ENCODE measurements around the gene BACH2.

Gene BACH2

DNA sequence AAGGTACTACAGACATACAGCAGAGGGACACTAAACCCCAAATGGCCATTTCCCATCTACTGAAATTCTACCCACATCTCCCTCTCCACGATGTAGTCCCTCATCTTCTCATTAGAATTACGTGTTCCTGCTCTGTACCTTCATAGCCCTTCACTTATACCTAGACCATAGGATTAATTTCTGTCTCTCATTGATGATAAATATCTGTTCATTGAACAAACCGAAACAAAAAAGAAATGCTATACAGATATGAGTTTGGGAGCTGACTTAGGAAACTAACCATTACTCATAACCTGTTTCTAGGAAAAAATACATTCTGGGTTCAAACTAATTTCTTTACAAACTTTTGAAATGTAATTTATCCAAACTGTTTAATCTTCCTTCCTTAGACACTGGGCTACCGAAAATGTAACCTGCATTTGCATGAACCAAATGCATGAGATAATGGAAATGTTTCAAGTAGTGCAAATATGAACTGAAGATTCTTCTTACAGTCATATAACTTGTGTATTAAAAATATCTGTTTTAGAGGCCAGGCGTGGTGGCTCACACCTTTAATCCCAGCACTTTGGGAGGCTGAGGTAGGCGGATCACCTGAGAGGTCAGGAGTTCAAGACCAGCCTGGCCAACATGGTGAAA is 317.0 kb downstream of the BACH2 start:
- H3K27me3 ChIP-seq (ENCODE audit: insufficient read depth, poor library complexity, severe bottlenecking), result no peaks in the 10 kb centered on the region
- no peak for ATAC-seq (ENCODE audit: low read depth)

GRCh38 chr6:89978749-89979145 is 317.9 kb downstream of the BACH2 start:
- DNase-seq (ENCODE audit: low spot score) (no peak), ATAC-seq (ENCODE audit: low read depth) (no peak)
- no peak overlapping the region for H3K4me3 ChIP-seq (ENCODE audit: severe bottlenecking)
- TF ChIP-seq, protein P1, sequence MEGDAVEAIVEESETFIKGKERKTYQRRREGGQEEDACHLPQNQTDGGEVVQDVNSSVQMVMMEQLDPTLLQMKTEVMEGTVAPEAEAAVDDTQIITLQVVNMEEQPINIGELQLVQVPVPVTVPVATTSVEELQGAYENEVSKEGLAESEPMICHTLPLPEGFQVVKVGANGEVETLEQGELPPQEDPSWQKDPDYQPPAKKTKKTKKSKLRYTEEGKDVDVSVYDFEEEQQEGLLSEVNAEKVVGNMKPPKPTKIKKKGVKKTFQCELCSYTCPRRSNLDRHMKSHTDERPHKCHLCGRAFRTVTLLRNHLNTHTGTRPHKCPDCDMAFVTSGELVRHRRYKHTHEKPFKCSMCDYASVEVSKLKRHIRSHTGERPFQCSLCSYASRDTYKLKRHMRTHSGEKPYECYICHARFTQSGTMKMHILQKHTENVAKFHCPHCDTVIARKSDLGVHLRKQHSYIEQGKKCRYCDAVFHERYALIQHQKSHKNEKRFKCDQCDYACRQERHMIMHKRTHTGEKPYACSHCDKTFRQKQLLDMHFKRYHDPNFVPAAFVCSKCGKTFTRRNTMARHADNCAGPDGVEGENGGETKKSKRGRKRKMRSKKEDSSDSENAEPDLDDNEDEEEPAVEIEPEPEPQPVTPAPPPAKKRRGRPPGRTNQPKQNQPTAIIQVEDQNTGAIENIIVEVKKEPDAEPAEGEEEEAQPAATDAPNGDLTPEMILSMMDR (IDR thresholded peaks at IDR 0.05; ENCODE audit: poor library complexity, severe bottlenecking), result no peak
- no peaks in the 10 kb centered on the region for H3K4me1 ChIP-seq (ENCODE audit: insufficient read depth, poor library complexity, severe bottlenecking)
- no peaks in the 10 kb centered on the region for H3K27me3 ChIP-seq (ENCODE audit: insufficient read depth, poor library complexity, severe bottlenecking)
- no peak overlapping the region for H3K27ac ChIP-seq (ENCODE audit: poor library complexity, severe bottlenecking)
- no peaks in the 10 kb centered on the region for H3K9me3 ChIP-seq (ENCODE audit: severe bottlenecking)
- no peaks in the 10 kb centered on the region for H3K36me3 ChIP-seq (ENCODE audit: low read depth)

More for the DNA sequence above, 317.0 kb downstream of the BACH2 start:
- no peak for DNase-seq (ENCODE audit: low spot score)
- Histone ChIP-seq H3K4me1 (ENCODE audit: insufficient read depth, poor library complexity, severe bottlenecking) (no peaks in the 10 kb centered on the region), H3K4me3 (ENCODE audit: severe bottlenecking) (no peak overlapping the region), H3K27ac (ENCODE audit: poor library complexity, severe bottlenecking) (no peak overlapping the region), H3K9me3 (ENCODE audit: severe bottlenecking) (no peaks in the 10 kb centered on the region), H3K36me3 (ENCODE audit: low read depth) (no peaks in the 10 kb centered on the region)
- TF ChIP-seq, protein P1 (IDR thresholded peaks at IDR 0.05; ENCODE audit: poor library complexity, severe bottlenecking), result no peak

DNA sequence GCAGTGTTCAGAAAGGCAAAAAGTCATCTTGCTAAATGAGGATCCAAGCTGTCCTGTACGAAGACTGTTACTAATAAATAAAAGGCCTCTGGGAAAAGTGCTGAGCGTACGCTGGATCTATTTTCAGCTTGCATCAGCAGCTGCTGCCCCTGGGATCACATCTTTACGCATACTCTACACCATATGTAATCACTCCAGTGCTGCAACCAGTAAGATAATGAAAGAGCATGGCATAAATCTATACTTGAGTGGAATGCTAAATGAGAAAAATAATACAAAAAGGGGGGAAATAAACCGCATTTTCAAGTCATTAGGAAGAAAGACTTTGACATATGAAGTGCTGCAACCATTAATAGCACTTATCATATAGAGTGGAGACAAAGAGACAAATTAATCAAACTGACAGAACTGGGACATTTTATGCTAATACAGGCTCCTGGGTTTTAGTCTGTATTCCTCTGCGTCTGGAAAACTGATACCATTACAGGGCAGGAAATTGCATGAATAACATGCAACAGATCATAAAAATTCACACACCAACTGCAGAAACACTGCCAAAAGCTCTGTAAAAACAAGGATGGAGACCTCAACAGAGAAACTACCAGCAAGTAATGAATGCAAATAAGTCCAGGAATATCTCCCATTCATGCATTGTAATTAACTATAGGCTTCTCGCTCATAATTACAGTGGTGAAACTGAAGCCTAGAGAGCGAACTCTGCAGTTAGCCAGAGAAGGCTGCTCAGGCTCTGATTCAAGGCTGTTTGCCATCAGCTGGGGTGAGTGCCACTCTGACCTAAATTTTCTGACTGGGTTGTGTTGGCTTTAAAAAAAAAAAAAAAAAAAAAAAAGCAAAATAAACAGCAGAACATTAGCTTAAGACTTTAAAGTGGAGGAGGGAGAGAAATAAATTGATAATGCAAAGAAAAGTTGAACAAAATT is 318.6 kb downstream of the BACH2 start:
- no peak overlapping the region for H3K27ac ChIP-seq (ENCODE audit: poor library complexity, severe bottlenecking)
- H3K4me3 ChIP-seq (ENCODE audit: severe bottlenecking), result no peak overlapping the region
- no peaks in the 10 kb centered on the region for H3K36me3 ChIP-seq (ENCODE audit: low read depth)
- ATAC-seq (ENCODE audit: low read depth) (no peak), DNase-seq (ENCODE audit: low spot score) (no peak)
- TF ChIP-seq, protein P1 (IDR thresholded peaks at IDR 0.05; ENCODE audit: poor library complexity, severe bottlenecking), result no peak
- H3K9me3 ChIP-seq (ENCODE audit: severe bottlenecking), result no peaks in the 10 kb centered on the region
- H3K4me1 ChIP-seq (ENCODE audit: insufficient read depth, poor library complexity, severe bottlenecking), result no peaks in the 10 kb centered on the region
- H3K27me3 ChIP-seq (ENCODE audit: insufficient read depth, poor library complexity, severe bottlenecking), result no peaks in the 10 kb centered on the region

DNA sequence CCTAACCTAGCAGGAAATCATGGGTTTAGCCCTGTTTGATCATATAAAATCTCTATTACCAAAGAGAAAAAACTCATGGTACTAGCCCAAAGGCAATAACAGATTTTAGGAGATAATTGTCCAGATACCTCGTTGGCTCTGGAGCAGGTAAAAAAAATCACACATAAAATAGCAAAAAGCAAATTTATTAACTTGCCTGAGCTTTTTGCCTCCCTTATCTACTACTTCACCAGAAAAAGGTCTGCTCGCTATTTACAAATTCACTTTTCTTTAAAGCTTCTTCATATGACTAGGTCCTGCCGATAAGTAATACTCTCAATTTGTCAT is 320.0 kb downstream of the BACH2 start:
- no peak for ATAC-seq (ENCODE audit: low read depth)
- Histone ChIP-seq H3K36me3 (ENCODE audit: low read depth) (no peaks in the 10 kb centered on the region), H3K9me3 (ENCODE audit: severe bottlenecking) (no peaks in the 10 kb centered on the region), H3K4me1 (ENCODE audit: insufficient read depth, poor library complexity, severe bottlenecking) (no peaks in the 10 kb centered on the region), H3K27me3 (ENCODE audit: insufficient read depth, poor library complexity, severe bottlenecking) (no peaks in the 10 kb centered on the region), H3K4me3 (ENCODE audit: severe bottlenecking) (no peak overlapping the region), H3K27ac (ENCODE audit: poor library complexity, severe bottlenecking) (no peak overlapping the region)
- no peak for DNase-seq (ENCODE audit: low spot score)
- TF ChIP-seq, protein P1 (IDR thresholded peaks at IDR 0.05; ENCODE audit: poor library complexity, severe bottlenecking), result no peak
